Thymus (tissue), 11 donors: ENCODE results near the gene TMEM120B. TPM values are rescaled to one million over a fixed set of nuclear protein-coding genes. Genes with fewer than 3 reads are reported as not detected.

Experiments used
- DNase-seq, 9 donors: peaks; one replicate each; pipeline ENCODE4 v3.0.0-alpha.2; 2013; ENCODE audit warnings: low spot score in 9 of 9, low read depth in 6 of 9, missing footprints in 1 of 9
- H3K27ac ChIP-seq, 2 donors: one replicate each; pipeline ENCODE4 v1.5.1; 2013; ENCODE audit warnings: control low read depth in 1 of 2, low read depth in 1 of 2, low read length in 1 of 2, mild to moderate bottlenecking in 1 of 2, moderate library complexity in 1 of 2
- H3K27me3 ChIP-seq, 2 donors: one replicate each; pipeline ENCODE4 v1.5.1; 2013; ENCODE audit warnings: low read length in 1 of 2; ENCODE audit not compliant: control insufficient read depth in 2 of 2, insufficient read depth in 1 of 2
- H3K36me3 ChIP-seq, 2 donors: one replicate each; pipeline ENCODE4 v1.5.1; 2013; ENCODE audit warnings: low read length in 1 of 2, mild to moderate bottlenecking in 1 of 2, moderate library complexity in 1 of 2; ENCODE audit not compliant: control insufficient read depth in 2 of 2, insufficient read depth in 2 of 2
- H3K4me1 ChIP-seq, 2 donors: one replicate each; pipeline ENCODE4 v1.5.1; 2013; ENCODE audit warnings: low read length in 2 of 2; ENCODE audit not compliant: control insufficient read depth in 2 of 2, insufficient read depth in 2 of 2
- H3K4me3 ChIP-seq, 2 donors: one replicate each; pipeline ENCODE4 v1.5.1; 2013; ENCODE audit warnings: low read length in 2 of 2, control low read depth in 1 of 2, mild to moderate bottlenecking in 1 of 2
- H3K9me3 ChIP-seq, 2 donors: one replicate each; pipeline ENCODE4 v1.5.1; 2013; ENCODE audit warnings: low read length in 1 of 2, mild to moderate bottlenecking in 1 of 2; ENCODE audit not compliant: control insufficient read depth in 2 of 2, insufficient read depth in 1 of 2
- WGBS: extraction: QIAGEN DNeasy Blood & Tissue Kit; methylation state at CpG from one replicate; pipeline ENCODE4 v1.1.7; 2013; 5-methylcytosine and 5-hydroxymethylcytosine counted together
- polyA plus RNA-seq: library from polyadenylated mRNA; stranded (reverse); fragments of 200-250 nt; gene quantifications from one replicate; pipeline ENCODE4 v1.2.3, GENCODE V29; 2013
- total RNA-seq: library from RNA; stranded (reverse); fragments of 120-200 nt; gene quantifications from one replicate; pipeline ENCODE4 v1.2.4, GENCODE V29; 2013
- donor health status: healthy.

TMEM120B gene
- total and polyA plus RNA-seq, 2 donors: 2.4 to 7.7 TPM

DNA sequence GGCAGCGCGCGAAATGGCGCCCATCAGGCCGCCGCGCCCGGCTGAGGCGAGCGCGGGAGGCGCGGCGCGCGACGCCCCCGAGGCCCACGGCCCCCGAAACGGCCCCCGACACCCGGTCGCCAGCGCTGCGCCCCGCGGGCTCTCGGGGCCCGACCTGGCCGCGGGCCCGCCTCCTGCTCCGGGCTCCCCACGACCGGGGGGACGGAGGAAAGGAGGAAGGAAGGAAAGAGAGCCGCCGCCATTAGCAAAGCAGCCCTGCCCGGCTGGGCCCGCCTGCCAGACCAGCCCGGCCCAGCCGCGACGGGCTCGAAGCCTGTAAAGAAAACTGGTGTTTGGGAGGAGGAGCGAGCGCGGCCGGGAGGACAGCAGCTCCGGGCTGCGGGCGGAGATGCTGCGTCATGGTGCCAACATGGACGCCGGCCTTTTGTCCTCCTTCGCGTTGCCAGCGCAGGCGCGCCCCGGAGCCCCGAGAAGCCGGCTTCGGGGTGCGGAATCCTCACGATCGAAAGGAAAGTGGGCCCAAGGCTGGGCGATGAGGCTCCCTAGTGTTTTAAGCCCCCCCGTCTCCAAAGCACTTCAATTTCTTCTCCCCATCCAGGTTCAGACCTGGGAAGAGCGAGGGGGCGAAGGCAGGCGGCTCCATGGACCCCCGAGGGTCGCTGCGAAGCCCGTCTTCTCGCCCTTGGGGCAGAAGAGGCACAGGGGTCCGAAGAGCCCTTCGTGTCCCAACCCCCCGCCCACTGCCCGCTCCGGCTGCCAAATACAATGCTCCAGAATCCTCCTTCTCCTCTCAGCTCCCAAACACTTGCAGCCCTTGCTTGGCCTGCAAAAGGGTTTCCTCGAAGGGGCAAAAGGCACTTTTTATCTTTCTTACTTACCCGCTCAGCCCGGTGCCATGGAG lies 88.4 kb downstream of the TMEM120B start:
- under 1% methylated on average over 86 of the region's 86 CpGs for WGBS
- Histone ChIP-seq H3K36me3 (peaks cover 23 to 36% of the 10 kb centered on the region in 2 donors), H3K4me1 (peaks cover 21 to 38% of the 10 kb centered on the region in 2 donors), H3K4me3 (peak overlapping the region; percentile 92 to 100), H3K9me3 (peaks cover 0 to 2% of the 10 kb centered on the region in 2 donors), H3K27me3 (no peaks in the 10 kb centered on the region), H3K27ac (peak overlapping the region; percentile 98 to 100)
- peak in 2 of 9 donors; percentile 65 to 79 for DNase-seq

DNA sequence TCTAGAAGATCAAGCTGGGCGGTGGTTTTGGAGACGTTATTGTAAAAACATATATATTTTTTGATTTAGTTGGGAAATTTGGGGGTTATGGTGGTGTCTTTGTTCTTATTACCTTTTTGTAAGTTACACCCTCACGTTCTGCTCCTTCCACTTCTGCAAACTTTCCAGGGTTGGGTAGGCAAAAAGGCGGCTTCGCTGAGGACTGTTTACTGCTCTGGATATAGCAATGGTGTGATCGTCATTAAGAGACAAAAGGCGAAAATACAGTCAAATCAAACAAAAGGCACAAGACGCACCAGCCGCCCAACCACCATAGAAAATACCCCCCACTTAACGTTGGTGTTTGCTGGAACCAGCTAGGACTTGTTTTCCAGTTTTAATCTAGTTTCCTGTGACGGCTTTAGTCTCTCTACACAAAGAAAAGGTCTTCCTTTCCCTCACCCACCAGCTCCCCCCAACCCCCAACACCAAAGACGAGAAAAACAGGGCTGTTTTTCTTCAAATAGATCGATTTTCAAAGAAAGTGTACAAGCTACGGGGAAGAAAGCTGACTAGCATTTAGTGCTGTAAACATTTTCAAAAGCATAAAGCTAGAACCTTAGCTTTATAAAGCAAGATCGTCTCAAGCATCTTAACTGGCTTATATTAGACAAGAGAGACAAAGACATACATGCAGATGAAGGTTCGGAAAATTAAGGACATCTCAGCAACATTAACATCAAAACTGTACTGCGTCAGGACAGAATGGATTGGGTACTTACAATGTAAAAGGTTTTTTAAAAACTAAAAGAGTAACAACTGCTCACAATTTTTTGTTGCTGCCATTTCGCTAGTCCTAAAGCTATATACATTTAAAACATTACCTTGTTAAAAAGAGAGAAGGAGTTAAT lies 89.3 kb downstream of the TMEM120B start:
- Histone ChIP-seq H3K36me3 (peaks cover 18 to 37% of the 10 kb centered on the region in 2 donors), H3K27me3 (no peaks in the 10 kb centered on the region), H3K4me1 (peaks cover 21 to 39% of the 10 kb centered on the region in 2 donors), H3K27ac (peak overlapping the region; percentile 98 to 100), H3K9me3 (peaks cover 0 to 2% of the 10 kb centered on the region in 2 donors), H3K4me3 (peak overlapping the region; percentile 92 to 100)
- peak in 3 of 9 donors; percentile 68 to 87 (median 74) for DNase-seq
- under 1% methylated on average over 18 of the region's 18 CpGs for WGBS

DNA sequence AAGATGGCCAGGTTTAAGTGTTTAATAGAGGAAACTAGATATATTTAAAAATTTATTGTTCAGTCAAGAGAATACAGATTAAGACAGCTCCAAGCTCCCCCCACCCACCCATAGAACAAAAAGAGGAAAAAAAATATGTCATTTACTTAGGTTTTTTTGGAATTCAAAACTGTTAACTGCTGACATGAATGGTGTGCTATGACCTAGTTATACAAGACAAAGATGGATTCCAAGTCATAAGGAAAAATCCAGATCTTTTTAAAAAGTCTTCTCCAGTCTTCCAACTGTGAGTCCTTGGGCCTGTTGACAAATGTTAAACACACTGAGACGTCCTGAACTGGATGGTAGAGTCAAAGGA lies 89.9 kb downstream of the TMEM120B start:
- no peak for DNase-seq
- H3K27ac ChIP-seq: peak overlapping the region; percentile 98 to 100
- H3K27me3 ChIP-seq: no peaks in the 10 kb centered on the region
- peaks cover 0 to 2% of the 10 kb centered on the region in 2 donors for H3K9me3 ChIP-seq
- 0% methylated on average over 1 of the region's 1 CpG for WGBS
- H3K4me3 ChIP-seq: peak overlapping the region; percentile 92 to 100
- peaks cover 17 to 38% of the 10 kb centered on the region in 2 donors for H3K36me3 ChIP-seq
- H3K4me1 ChIP-seq: peaks cover 27 to 39% of the 10 kb centered on the region in 2 donors

DNA sequence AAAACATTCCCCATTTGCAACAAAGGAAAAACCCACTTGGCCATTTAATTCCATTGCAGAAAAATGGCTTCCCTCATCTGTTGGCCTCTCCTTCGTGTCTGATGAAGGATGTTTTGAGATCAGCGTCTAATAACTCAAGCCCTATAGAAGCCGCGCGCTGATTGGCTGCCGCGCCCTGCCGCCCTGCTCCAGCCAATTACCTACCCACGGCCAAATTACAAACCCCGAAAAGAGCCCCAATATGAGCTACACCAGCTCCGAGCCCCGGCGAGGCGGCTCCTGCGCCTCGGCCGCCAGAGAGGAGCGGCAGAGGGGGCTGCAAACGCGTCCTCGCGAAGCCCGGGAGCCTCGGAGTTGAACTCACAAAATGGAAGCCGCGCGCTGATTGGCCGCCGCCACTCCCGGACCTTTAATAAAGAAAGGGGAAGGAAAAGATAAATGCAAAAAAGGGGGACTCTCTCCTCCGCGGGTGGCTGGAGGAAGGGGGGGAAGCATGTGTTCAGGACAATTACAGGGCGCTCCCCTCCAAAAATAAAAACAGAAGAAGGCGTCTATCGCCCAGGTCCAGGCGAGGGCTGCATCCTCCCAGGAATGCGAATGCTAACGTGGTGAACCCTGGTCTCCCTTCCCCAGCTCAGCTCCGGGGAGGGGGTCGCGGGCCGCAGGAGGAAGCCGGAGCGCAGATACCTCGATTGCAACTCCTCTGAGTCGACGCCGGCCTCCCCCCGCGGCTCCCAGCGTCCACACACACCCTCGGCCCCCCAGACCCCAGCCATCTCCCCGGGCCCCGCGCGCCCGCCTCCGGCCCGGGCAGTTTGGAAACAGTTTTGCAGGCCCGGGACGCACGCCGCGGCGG lies 90.5 kb downstream of the TMEM120B start:
- Histone ChIP-seq H3K27me3 (no peaks in the 10 kb centered on the region), H3K36me3 (peaks cover 23 to 38% of the 10 kb centered on the region in 2 donors), H3K27ac (peak overlapping the region; percentile 98 to 100), H3K9me3 (peaks cover 0 to 2% of the 10 kb centered on the region in 2 donors), H3K4me3 (peak overlapping the region; percentile 92 to 100), H3K4me1 (peaks cover 28 to 39% of the 10 kb centered on the region in 2 donors)
- DNase-seq: peak in 8 of 9 donors; percentile 87 to 97 (median 94)
- under 1% methylated on average over 65 of the region's 65 CpGs for WGBS

DNA sequence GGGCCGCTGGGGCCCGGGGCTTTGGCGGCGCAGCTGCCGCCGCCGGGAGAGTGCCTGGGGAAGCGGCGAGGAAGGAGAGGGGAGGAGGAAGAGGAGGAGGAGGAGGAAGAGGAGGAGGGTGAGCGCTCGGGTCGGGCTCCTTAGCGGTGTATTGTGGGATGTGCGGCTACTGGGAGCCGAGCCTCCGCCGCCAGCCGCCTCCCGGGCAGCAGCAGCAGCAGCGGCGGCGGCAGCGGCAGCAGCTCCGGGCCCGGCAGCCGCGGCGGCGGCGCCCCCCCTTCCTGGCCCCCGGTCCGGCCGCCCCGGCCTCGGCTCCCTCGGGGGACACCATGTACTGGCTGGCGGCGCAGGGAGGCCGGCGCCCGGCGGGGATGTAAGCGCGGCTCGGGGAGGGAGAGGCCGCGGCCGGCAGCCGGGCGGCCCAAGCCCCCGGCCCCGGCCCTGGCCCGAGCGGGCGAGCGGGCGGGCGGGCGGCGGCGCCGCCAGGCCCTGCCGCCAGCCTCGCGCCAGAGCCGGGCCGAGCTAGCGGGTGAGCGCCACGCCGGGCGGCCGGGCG lies 91.4 kb downstream of the TMEM120B start, which contains the start of gene SETD1B:
Gene SETD1B (plus strand): TSS at position 149 of the 556 bp plus-strand sequence. CDS start 729 bp downstream, outside the sequence.
- no peaks in the 10 kb centered on the region for H3K27me3 ChIP-seq
- under 1% methylated on average over 73 of the region's 74 CpGs for WGBS
- peak within 1 kb of the TSS; percentile 98 to 100 for H3K27ac ChIP-seq
- H3K4me3 ChIP-seq: peak within 1 kb of the TSS; percentile 92 to 100
- DNase-seq: peak in 2 of 9 donors; percentile 68 to 80
- H3K36me3 ChIP-seq: peaks cover 27 to 37% of the 10 kb centered on the region in 2 donors
- peaks cover 21 to 36% of the 10 kb centered on the region in 2 donors for H3K4me1 ChIP-seq
- H3K9me3 ChIP-seq: no peaks in the 10 kb centered on the region

DNA sequence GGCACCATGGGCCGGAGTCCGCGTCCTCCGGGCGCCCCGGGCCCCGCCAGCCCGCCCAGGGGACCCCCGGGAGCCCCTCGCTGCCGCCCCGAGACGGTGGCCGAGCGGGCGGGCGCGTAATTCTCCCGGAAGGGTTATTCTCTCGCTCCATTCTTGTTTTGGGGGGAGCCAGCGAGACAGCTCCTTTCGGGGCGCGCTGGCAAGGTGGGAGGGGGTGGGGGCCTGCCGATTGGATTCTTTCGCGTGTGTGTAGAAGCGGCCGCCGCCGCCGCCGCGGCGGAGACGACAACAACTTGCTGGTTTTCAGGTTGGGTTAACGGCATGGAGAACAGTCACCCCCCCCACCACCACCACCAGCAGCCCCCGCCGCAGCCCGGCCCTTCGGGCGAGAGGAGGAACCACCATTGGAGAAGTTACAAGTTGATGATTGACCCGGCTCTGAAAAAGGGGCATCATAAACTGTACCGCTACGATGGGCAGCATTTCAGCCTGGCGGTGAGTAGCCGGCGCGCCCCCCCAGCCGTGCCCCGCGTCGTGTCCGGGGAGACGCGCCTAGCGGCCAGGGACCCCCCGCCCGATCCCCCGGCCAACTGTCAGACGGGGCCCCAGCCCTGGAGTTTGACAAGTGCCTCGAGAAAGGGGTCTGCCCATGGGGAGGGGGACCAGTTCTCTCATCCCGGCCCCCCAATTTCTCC lies 92.0 kb downstream of the TMEM120B start:
- peak overlapping the region; percentile 91 to 100 for H3K4me3 ChIP-seq
- H3K27me3 ChIP-seq: no peaks in the 10 kb centered on the region
- H3K4me1 ChIP-seq: peaks cover 17 to 34% of the 10 kb centered on the region in 2 donors
- H3K9me3 ChIP-seq: peaks cover 0 to under 1% of the 10 kb centered on the region in 2 donors
- DNase-seq: peak in 1 of 9 donors; percentile 65
- H3K36me3 ChIP-seq: peaks cover 29 to 38% of the 10 kb centered on the region in 2 donors
- peak overlapping the region; percentile 86 to 100 for H3K27ac ChIP-seq
- WGBS: under 1% methylated on average over 63 of the region's 63 CpGs

DNA sequence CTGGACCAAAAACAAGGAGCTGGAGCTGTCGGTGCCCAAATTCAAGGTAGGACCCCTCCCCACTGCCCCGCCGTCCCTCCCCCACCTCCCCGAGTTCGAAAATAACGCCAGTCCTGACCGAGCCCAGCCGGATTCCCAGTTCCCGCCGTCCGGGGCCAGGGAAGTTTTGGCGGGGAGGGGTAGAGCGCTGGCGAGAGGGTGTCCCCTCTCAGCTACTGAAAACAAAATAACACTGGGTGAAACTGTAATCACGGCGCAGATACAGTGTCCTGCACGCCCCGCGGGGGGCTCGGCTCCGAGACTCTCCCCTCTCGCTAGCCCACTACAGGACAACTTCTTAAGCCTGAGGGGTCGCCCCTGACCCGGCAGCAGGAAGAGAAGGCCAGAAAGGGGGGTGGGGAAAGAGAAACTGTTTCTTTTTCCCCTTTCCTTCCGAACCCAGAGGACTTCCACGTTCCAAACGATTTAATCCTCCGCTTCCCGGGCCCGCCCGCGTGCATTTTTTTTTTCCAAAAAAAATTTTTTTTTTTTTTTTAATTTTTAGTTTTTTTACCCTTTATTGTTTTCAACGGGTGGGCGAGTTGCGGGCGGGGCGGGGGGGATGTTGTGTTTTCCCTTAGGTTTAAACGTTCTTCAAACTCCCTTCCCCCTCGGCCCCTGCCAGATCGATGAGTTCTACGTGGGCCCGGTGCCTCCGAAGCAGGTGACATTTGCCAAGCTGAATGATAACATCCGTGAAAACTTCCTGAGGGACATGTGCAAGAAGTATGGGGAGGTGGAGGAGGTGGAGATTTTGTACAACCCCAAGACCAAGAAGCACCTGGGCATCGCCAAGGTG lies 92.8 kb downstream of the TMEM120B start:
- peaks cover 0 to 4% of the 10 kb centered on the region in 2 donors for H3K9me3 ChIP-seq
- H3K4me3 ChIP-seq: peak overlapping the region; percentile 91 to 100
- peak overlapping the region; percentile 86 to 100 for H3K27ac ChIP-seq
- H3K27me3 ChIP-seq: no peaks in the 10 kb centered on the region
- H3K4me1 ChIP-seq: peaks cover 22 to 42% of the 10 kb centered on the region in 2 donors
- WGBS: 2% methylated on average over 45 of the region's 45 CpGs
- H3K36me3 ChIP-seq: peaks cover 38 to 46% of the 10 kb centered on the region in 2 donors
- DNase-seq: peak in 1 of 9 donors; percentile 55
